ENCODE data around the gene SESN1.

SESN1 gene

GRCh38 chr6:109024368-109024767 is 70.3 kb downstream of the SESN1 start:
- ATAC-seq, result no peak

- no peak for ATAC-seq
Observed at GRCh38 chr6:109023356-109023925, 71.2 kb downstream of the SESN1 start.

GRCh38 chr6:109021870-109022269 is 72.8 kb downstream of the SESN1 start:
- ATAC-seq, result no peak

- ATAC-seq, result no peak
Observed at GRCh38 chr6:109019911-109020310, 74.7 kb downstream of the SESN1 start.

- ATAC-seq, result no peak
Observed at GRCh38 chr6:109015176-109015575, 79.5 kb downstream of the SESN1 start.

- no peak for ATAC-seq
Observed at GRCh38 chr6:109014606-109015005, 80.0 kb downstream of the SESN1 start.

- no peak for ATAC-seq
Observed at GRCh38 chr6:109013656-109014305, 80.9 kb downstream of the SESN1 start.

GRCh38 chr6:109010705-109011102 is 83.9 kb downstream of the SESN1 start:
- ATAC-seq, result no peak

GRCh38 chr6:109009962-109010704 is 84.5 kb downstream of the SESN1 start:
- ATAC-seq, result no peak

- peak; percentile 93 to 95 for ATAC-seq
Observed at GRCh38 chr6:109009236-109009961, 85.2 kb downstream of the SESN1 start.

GRCh38 chr6:109008537-109009235 is 86.0 kb downstream of the SESN1 start:
- ATAC-seq, result no peak

GRCh38 chr6:109008054-109008453 is 86.6 kb downstream of the SESN1 start:
- peak; percentile 32 to 34 for ATAC-seq

- ATAC-seq, result no peak
Observed at GRCh38 chr6:109007521-109007920, 87.1 kb downstream of the SESN1 start.

- ATAC-seq, result no peak
Observed at GRCh38 chr6:109006818-109007217, 87.8 kb downstream of the SESN1 start.

GRCh38 chr6:109002882-109003281 is 91.8 kb downstream of the SESN1 start:
- no peak for ATAC-seq

- ATAC-seq, result peak in 1 of 2 donors; percentile 27
Observed at GRCh38 chr6:109002051-109002697, 92.5 kb downstream of the SESN1 start.

GRCh38 chr6:109001291-109001894 is 93.3 kb downstream of the SESN1 start:
- no peak for ATAC-seq

GRCh38 chr6:109000289-109000688 is 94.4 kb downstream of the SESN1 start:
- no peak for ATAC-seq

GRCh38 chr6:108999428-108999827 is 95.2 kb downstream of the SESN1 start:
- ATAC-seq, result no peak

- no peak for ATAC-seq
Observed at GRCh38 chr6:108998485-108998884, 96.2 kb downstream of the SESN1 start.

- ATAC-seq, result no peak
Observed at GRCh38 chr6:108996208-108996607, 98.4 kb downstream of the SESN1 start.

- no peak for ATAC-seq
Observed at GRCh38 chr6:108995296-108995695, 99.3 kb downstream of the SESN1 start.

All from activated CD4-positive, CD25-positive, alpha-beta regulatory T cell treated with anti-CD3 and anti-CD28 coated beads, Interleukin-2, amount 50 U/mL, for 24 hours (primary cell).